Measurements from ENCODE around the gene SCD5.
"Not testable (repeated sequence)": the region's sequence is repeated elsewhere in the genome, so short reads cannot be mapped to it uniquely, and the experiment has no call there.

SCD5 gene

GRCh38 chr4:82798168-82799005 is at the start of gene SCD5:
TSS of gene SCD5 (minus strand) at chr4:82798796. CDS start at chr4:82798537, 259 bp downstream.
- peak; percentile 78 for DNase-seq

- no peak for DNase-seq
Observed at GRCh38 chr4:82842593-82842992, 44.0 kb upstream of the SCD5 start.

GRCh38 chr4:82839624-82840023 is 41.0 kb upstream of the SCD5 start:
- DNase-seq = no peak

GRCh38 chr4:82833696-82834313 is 35.2 kb upstream of the SCD5 start:
- no peak for DNase-seq

- DNase-seq = not testable (repeated sequence)
Observed at GRCh38 chr4:82833060-82833459, 34.5 kb upstream of the SCD5 start.

GRCh38 chr4:82825425-82825824 is 26.8 kb upstream of the SCD5 start:
- no peak for DNase-seq

GRCh38 chr4:82823062-82823461 is 24.5 kb upstream of the SCD5 start:
- no peak for DNase-seq

GRCh38 chr4:82820689-82821088 is 22.1 kb upstream of the SCD5 start:
- DNase-seq = no peak

- DNase-seq = no peak
Observed at GRCh38 chr4:82818664-82819662, 20.4 kb upstream of the SCD5 start.

- DNase-seq = not testable (repeated sequence)
Observed at GRCh38 chr4:82816874-82817273, 18.3 kb upstream of the SCD5 start.

- no peak for DNase-seq
Observed at GRCh38 chr4:82814034-82814433, 15.4 kb upstream of the SCD5 start.

- DNase-seq = peak; percentile 58
Observed at GRCh38 chr4:82811838-82812341, 13.3 kb upstream of the SCD5 start.

- no peak for DNase-seq
Observed at GRCh38 chr4:82811392-82811791, 12.8 kb upstream of the SCD5 start.

- DNase-seq = no peak
Observed at GRCh38 chr4:82810176-82810575, 11.6 kb upstream of the SCD5 start.

GRCh38 chr4:82809619-82810018 is 11.0 kb upstream of the SCD5 start:
- no peak for DNase-seq

GRCh38 chr4:82803746-82804145 is 5.2 kb upstream of the SCD5 start:
- no peak for DNase-seq

GRCh38 chr4:82802911-82803310 is 4.3 kb upstream of the SCD5 start:
- no peak for DNase-seq

GRCh38 chr4:82801910-82802521 is 3.4 kb upstream of the SCD5 start:
- DNase-seq = no peak

- peak; percentile 86 for DNase-seq
Observed at GRCh38 chr4:82799006-82799881, 648 bp upstream of the SCD5 start.

GRCh38 chr4:82797405-82798111 is 1.0 kb downstream of the SCD5 start:
- no peak for DNase-seq

GRCh38 chr4:82797040-82797404 is 1.6 kb downstream of the SCD5 start:
- peak; percentile 70 for DNase-seq
